ENCODE data around the gene SVOP.

GRCh38 chr12:108962256-108962655 lies 58.6 kb downstream of the SVOP start:
- TF ChIP-seq, protein P1, sequence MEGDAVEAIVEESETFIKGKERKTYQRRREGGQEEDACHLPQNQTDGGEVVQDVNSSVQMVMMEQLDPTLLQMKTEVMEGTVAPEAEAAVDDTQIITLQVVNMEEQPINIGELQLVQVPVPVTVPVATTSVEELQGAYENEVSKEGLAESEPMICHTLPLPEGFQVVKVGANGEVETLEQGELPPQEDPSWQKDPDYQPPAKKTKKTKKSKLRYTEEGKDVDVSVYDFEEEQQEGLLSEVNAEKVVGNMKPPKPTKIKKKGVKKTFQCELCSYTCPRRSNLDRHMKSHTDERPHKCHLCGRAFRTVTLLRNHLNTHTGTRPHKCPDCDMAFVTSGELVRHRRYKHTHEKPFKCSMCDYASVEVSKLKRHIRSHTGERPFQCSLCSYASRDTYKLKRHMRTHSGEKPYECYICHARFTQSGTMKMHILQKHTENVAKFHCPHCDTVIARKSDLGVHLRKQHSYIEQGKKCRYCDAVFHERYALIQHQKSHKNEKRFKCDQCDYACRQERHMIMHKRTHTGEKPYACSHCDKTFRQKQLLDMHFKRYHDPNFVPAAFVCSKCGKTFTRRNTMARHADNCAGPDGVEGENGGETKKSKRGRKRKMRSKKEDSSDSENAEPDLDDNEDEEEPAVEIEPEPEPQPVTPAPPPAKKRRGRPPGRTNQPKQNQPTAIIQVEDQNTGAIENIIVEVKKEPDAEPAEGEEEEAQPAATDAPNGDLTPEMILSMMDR (conservative IDR thresholded peaks at IDR 0.05 in 1 of 2, IDR thresholded peaks at IDR 0.05 in 1 of 2; ENCODE audit: low read depth in 1 of 2, low read length in 2 of 2) = no peak
- TF ChIP-seq EZH2 (IDR thresholded peaks at IDR 0.05; ENCODE audit: low read length, missing control alignments) = no peak
